GM13977 (cell line): Measurements from ENCODE around the gene ATP4A.
A peak's percentile ranks its signal among the peaks of the same experiment; 100 is the strongest.
"Not testable (repeated sequence)": the region's sequence is repeated elsewhere in the genome, so short reads cannot be mapped to it uniquely, and the experiment has no call there.

Source experiments
- DNase-seq: peaks from one replicate; pipeline ENCODE4 v3.0.0; 2012; ENCODE audit warnings: low spot score
- CTCF ChIP-seq: IDR thresholded peaks from 2 replicates; pipeline ENCODE4 v1.5.1; 2012; ENCODE audit warnings: mild to moderate bottlenecking, control low read depth; ENCODE audit not compliant: insufficient read depth; ENCODE audit errors: extremely low read depth, missing control alignments
- in situ Hi-C: fragments of 300-500 bp; cut with MboI; formaldehyde crosslinking; loops from one replicate; pipeline ENCODE4 v1.12.0; 2022; ENCODE audit warnings: low sequenced_read_pairs, low pct_unique_long_range_greater_than_20kb, mixed read lengths, inconsistent platforms; ENCODE audit not compliant: unreplicated experiment

The ATP4A gene

DNA sequence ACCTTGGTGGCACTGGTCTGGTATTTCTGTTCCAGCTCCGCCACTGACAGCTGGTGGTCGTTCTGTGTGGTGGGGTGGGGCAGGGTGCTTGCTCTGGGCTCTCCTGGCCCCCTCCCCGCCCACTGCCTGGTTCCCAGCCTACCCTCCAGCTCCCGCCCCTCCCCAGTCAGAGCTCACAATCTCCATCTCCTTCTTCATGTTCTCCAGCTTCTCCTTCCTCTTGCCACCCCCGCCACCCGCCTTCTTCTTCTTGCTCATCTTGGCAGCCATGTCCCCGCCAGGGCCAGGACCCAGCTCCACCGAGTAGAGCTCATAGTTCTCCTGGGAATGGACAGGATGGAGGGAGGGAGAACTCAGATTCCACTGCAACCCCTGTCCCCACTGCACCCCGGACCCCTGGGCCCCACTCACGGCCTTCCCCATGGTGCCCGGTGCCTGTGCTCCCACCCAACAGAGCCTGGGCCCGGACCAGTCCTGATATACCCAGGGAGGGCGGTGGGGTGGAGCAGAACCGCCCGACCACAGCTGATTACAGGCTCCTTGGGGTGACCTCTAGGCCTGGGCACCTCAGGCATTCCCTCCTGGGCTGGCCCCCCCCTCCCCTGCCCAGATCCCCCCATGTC lies at the start of gene ATP4A:
Gene ATP4A (minus strand): TSS at position 452 of the 623 bp plus-strand sequence. CDS start 29 bp downstream, at position 423.
- in situ Hi-C loops, result no loop called here
- DNase-seq, result no peak

DNA sequence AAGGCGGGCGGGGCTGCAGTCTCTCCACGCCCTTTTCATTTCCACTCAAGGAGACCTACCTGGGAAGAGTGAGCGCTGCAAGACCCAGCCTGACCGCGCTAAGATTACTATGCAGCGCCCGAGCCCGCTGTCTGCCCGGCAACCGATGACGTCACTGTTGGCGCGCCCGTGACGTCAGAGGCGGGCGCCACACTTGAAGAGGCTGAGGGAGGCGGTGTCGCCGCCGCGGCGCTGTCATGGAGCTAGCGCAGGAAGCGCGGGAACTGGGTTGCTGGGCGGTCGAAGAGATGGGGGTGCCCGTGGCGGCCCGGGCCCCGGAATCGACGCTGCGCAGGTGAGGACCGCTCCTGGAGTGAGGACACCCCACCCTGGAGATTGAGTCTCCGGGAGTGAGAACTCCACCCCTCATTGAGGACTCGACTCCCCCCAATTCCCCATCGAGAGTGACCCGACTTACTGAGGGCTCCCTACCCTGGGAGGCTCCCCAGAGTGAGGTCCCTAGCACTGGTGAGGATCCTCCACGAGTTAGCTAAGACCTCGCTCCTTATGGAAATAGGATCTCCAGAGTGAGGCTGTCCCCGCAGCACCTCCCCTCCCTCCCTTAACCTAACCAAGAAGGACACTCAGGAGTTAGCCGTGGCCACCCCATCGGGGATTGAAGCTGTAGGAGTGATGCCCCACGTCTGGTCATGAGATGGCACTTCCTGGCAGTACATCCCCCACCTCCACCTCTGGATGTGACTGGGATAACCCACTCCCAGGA lies 49.3 kb upstream of the ATP4A start, which contains the start of gene HAUS5:
Gene HAUS5 (plus strand): TSS at position 177 of the 763 bp plus-strand sequence. CDS start 60 bp downstream, at position 237.
- TF ChIP-seq CTCF, result no peak
- in situ Hi-C loops, result no loop called here

More for the DNA sequence above, at the start of gene ATP4A:
- no peak for TF ChIP-seq CTCF

GRCh38 chr19:35612224-35612558 lies 48.7 kb upstream of the ATP4A start:
- no peak for TF ChIP-seq CTCF
- in situ Hi-C loops, result no loop called here
- no peak for DNase-seq

More for the DNA sequence above, 49.3 kb upstream of the ATP4A start, which contains the start of gene HAUS5:
- DNase-seq, result peak; percentile 94

- in situ Hi-C loops, result no loop called here
- no peak for TF ChIP-seq CTCF
- DNase-seq, result peak; percentile 56
These were observed 46.4 kb upstream of the ATP4A start for GRCh38 chr19:35609851-35610353.

- in situ Hi-C loops, result no loop called here
- no peak for TF ChIP-seq CTCF
- DNase-seq, result no peak
These were observed 44.8 kb upstream of the ATP4A start for GRCh38 chr19:35608251-35608650.

GRCh38 chr19:35607661-35608060 lies 44.2 kb upstream of the ATP4A start:
- in situ Hi-C loops, result no loop called here
- TF ChIP-seq CTCF, result no peak
- no peak for DNase-seq

DNA sequence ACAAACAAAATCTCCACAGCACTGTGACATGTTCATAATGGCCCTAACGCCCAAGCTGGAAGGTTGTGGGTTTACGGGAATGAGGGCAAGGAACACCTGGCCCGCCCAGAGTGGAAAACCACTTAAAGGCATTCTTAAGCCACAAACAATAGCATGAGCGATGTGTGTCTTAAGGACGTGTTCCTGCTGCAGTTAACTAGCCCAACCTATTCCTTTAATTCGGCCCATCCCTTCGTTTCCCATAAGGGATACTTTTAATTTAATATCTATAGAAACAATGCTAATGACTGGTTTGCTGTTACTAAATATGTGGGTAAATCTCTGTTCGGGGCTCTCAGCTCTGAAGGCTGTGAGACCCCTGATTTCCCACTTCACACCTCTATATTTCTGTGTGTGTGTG lies 43.7 kb upstream of the ATP4A start:
- DNase-seq, in situ Hi-C loops: not testable (repeated sequence)

GRCh38 chr19:35604436-35604835 lies 41.0 kb upstream of the ATP4A start:
- DNase-seq, in situ Hi-C loops: not testable (repeated sequence)
